OCI-LY7 (cell line): Measurements from ENCODE around the gene FAM186B. TPM values are rescaled to one million over a fixed set of nuclear protein-coding genes. Genes with fewer than 3 reads are reported as not detected.
A peak's percentile ranks its signal among the peaks of the same experiment; 100 is the strongest.

ENCODE experiments used
- BruUV-seq: library from RNA; stranded (reverse); fragments of 400-500 nt; replicated peaks from 2 replicates; lab custom pipeline; 2021; lab: Mats Ljungman, UMichigan
- CTCF ChIA-PET: fragments of 300-600 bp; sonication (Branson Sonifier 250); formaldehyde crosslinking; loops from one replicate; lab custom pipeline; 2022; ENCODE audit warnings: antibody characterized with exemption; ENCODE audit not compliant: unreplicated experiment; lab: Charles Lee
- POLR2A ChIA-PET: fragments of 300-600 bp; sonication (Branson Sonifier 250); formaldehyde crosslinking; loops from one replicate; lab custom pipeline; 2022; ENCODE audit warnings: antibody characterized with exemption; lab: Charles Lee
- DNase-seq: peaks from one replicate; pipeline ENCODE4 v3.0.0-alpha.2; 2015; ENCODE audit warnings: low spot score
- H2AFZ ChIP-seq: fragments of 200-600 bp; sonication (generic), shearing (Covaris generic); 2 replicates; pipeline ENCODE4 v1.6.1; 2014; ENCODE audit warnings: mild to moderate bottlenecking, antibody characterized with exemption, low read length, moderate library complexity
- H3K27ac ChIP-seq: fragments of 200-600 bp; sonication (generic); 2 replicates; pipeline ENCODE4 v1.5.1; 2014; ENCODE audit warnings: mixed run types, low read depth, mild to moderate bottlenecking, moderate library complexity, low read length, inconsistent platforms; ENCODE audit not compliant: poor library complexity, severe bottlenecking
- H3K36me3 ChIP-seq: fragments of 200-600 bp; sonication (generic); 2 replicates; pipeline ENCODE4 v1.6.1; 2014; ENCODE audit warnings: mild to moderate bottlenecking, antibody characterized with exemption, low read length, moderate library complexity, mixed read lengths; ENCODE audit not compliant: insufficient read depth
- H3K4me1 ChIP-seq: fragments of 200-600 bp; sonication (generic); 2 replicates; pipeline ENCODE4 v1.5.1; 2014; ENCODE audit warnings: mild to moderate bottlenecking, low read length; ENCODE audit not compliant: insufficient read depth, poor library complexity, severe bottlenecking
- H3K4me2 ChIP-seq: fragments of 200-600 bp; sonication (generic); 2 replicates; pipeline ENCODE4 v1.6.1; 2014; ENCODE audit warnings: mild to moderate bottlenecking, low read length
- H3K4me3 ChIP-seq: fragments of 200-600 bp; sonication (generic); 2 replicates; pipeline ENCODE4 v1.5.1; 2014; ENCODE audit warnings: mild to moderate bottlenecking, low read depth, low read length; ENCODE audit not compliant: poor library complexity, severe bottlenecking
- H3K79me2 ChIP-seq: fragments of 200-600 bp; sonication (generic); 2 replicates; pipeline ENCODE4 v1.6.1; 2016; ENCODE audit warnings: low read depth, mild to moderate bottlenecking, low read length, moderate library complexity, mixed read lengths; ENCODE audit not compliant: insufficient read depth
- H3K9me2 ChIP-seq: fragments of 200-600 bp; sonication (generic); 2 replicates; pipeline ENCODE4 v1.6.1; 2016; ENCODE audit warnings: mild to moderate bottlenecking, low read length, mixed read lengths; ENCODE audit not compliant: insufficient read depth
- H3K9me3 ChIP-seq: fragments of 200-600 bp; sonication (generic); 2 replicates; pipeline ENCODE4 v1.6.1; 2014; ENCODE audit warnings: mild to moderate bottlenecking, mixed run types, low read length, mixed read lengths
- H4K20me1 ChIP-seq: fragments of 200-600 bp; sonication (generic); 2 replicates; pipeline ENCODE4 v1.6.1; 2014; ENCODE audit warnings: mild to moderate bottlenecking, antibody characterized with exemption, low read length, moderate library complexity, mixed read lengths; ENCODE audit not compliant: insufficient read depth
- EZH2phosphoT487 ChIP-seq: fragments of 200-600 bp; sonication (generic); IDR thresholded peaks from 2 replicates; pipeline ENCODE4 v1.6.1; 2018; ENCODE audit warnings: low read depth, borderline replicate concordance, mild to moderate bottlenecking, mixed run types, antibody characterized with exemption, low read length, moderate library complexity, mixed read lengths
- intact Hi-C: fragments of 100-400 bp; cut with micrococcal nuclease; formaldehyde crosslinking; loops from one replicate; pipeline ENCODE4 v1.10.0; 2022; ENCODE audit not compliant: unreplicated experiment
- total RNA-seq, 2 experiments: library from RNA; depleted of rRNA in 1 of 2; stranded (reverse); fragments of >200 nt in 1 of 2; shearing (Covaris generic) in 1 of 2; gene quantifications; 2 replicates each; pipeline ENCODE4 v1.2.3, GENCODE V29; 2014 to 2022
- TF ChIP-seq, protein P1 (sequence below): fragments of 200-600 bp; sonication (generic); conservative IDR thresholded peaks from 2 replicates; pipeline ENCODE4 v1.5.1; 2014; ENCODE audit warnings: mild to moderate bottlenecking, antibody characterized with exemption, low read length, moderate library complexity, mixed read lengths

FAM186B gene
- total RNA-seq, 2 experiments from 2014 or later: 0.60 to 2.8 TPM

DNA sequence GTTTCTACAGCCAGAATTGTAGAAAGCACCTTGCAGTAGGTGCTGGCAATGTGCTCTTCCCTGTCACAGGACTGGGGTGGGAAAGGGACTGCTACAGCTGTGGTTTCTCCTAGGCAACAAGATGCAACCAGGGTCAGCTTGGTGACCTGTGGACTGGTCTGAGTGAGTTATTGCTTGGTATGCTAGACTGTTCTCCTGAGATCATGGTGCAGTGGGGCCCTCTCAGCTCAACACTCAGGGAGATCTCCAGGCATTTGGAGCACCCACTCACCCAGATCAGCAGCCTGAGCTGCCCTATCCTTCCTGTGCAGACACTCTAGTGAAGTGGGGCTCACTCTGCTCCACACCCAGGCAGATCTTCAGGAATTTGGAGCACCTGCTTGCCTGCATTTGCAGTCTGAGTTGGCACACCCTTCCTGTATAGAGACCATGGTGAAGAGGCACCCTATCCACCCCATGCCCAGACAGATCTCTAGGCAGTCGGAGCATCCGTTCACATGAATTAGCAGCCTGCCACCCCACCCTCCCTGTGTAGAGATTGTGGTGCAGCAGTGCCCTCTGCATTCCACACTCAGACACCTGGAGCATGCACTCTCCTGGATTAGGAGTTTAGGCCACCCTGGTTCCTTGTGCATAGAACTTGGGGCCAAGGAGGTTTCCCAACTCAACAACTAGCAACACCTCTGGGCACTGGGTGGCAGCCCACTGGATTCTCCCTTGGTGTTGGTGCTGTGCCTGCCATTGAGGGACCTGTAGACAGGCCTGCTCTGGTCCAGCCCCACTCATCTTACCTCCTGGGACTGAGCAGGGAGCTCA, 3.8 kb upstream of the FAM186B start:
- H3K4me3 ChIP-seq: no peak overlapping the region
- BruUV-seq: no TSS peak

DNA sequence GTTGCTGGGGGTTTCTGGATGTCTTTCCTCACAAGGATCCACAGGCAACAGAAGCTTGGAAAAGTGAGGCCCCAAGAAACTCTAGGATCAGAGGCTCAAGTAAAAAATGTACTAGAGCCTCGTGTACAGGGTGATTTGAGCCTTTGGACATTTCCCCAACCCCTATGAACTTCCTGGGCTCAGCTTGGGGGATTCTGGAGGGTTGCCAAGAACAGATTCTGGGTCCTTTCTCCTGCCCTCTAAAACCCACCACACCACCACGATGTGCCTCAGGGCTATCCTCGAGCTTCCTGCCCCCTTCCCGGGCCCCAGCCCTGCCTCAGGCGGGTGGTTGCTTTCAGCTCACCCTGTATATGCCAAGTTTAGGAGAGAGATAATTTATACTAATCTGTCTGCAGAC, 583 bp downstream of the FAM186B start:
- intact Hi-C loops: no loop called here
- Histone ChIP-seq H3K4me1 (peaks cover 10% of the 10 kb centered on the region), H3K79me2 (no peaks in the 10 kb centered on the region), H3K36me3 (no peaks in the 10 kb centered on the region), H3K9me3 (no peaks in the 10 kb centered on the region), H3K27ac (no peak overlapping the region), H3K9me2 (no peaks in the 10 kb centered on the region), H3K4me3 (no peak overlapping the region), H3K4me2 (0 out of 2 replicates have a peak overlapping the region, but pooled peaks have one; percentile 10), H2AFZ (no peak overlapping the region), H4K20me1 (no peaks in the 10 kb centered on the region)
- TF ChIP-seq, protein P1, sequence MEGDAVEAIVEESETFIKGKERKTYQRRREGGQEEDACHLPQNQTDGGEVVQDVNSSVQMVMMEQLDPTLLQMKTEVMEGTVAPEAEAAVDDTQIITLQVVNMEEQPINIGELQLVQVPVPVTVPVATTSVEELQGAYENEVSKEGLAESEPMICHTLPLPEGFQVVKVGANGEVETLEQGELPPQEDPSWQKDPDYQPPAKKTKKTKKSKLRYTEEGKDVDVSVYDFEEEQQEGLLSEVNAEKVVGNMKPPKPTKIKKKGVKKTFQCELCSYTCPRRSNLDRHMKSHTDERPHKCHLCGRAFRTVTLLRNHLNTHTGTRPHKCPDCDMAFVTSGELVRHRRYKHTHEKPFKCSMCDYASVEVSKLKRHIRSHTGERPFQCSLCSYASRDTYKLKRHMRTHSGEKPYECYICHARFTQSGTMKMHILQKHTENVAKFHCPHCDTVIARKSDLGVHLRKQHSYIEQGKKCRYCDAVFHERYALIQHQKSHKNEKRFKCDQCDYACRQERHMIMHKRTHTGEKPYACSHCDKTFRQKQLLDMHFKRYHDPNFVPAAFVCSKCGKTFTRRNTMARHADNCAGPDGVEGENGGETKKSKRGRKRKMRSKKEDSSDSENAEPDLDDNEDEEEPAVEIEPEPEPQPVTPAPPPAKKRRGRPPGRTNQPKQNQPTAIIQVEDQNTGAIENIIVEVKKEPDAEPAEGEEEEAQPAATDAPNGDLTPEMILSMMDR: no peak
- no peak for TF ChIP-seq EZH2phosphoT487
- no TSS peak for BruUV-seq
- ChIA-PET POLR2A (interaction anchor here (0.7 to 1.2 kb wide), 4 partner anchors 14 to 458 kb away, joined by 3 to 8 read pairs (median 4); no protein-coding TSS in a partner anchor), CTCF (no interaction called here)
- no peak for DNase-seq

More for the DNA sequence above, 3.8 kb upstream of the FAM186B start:
- no peaks in the 10 kb centered on the region for H4K20me1 ChIP-seq
- no peak overlapping the region for H3K27ac ChIP-seq
- no peak overlapping the region for H3K4me2 ChIP-seq
- intact Hi-C loops: no loop called here
- H3K36me3 ChIP-seq: no peaks in the 10 kb centered on the region
- ChIA-PET CTCF (no interaction called here), POLR2A (interaction anchor here (1.2 kb wide), 1 partner anchor 9 kb away, joined by 3 read pairs; no protein-coding TSS in a partner anchor)
- no peak for DNase-seq
- H3K9me2 ChIP-seq: no peaks in the 10 kb centered on the region
- no peaks in the 10 kb centered on the region for H3K9me3 ChIP-seq
- H3K4me1 ChIP-seq: peaks cover 10% of the 10 kb centered on the region
- TF ChIP-seq, protein P1: no peak
- no peak for TF ChIP-seq EZH2phosphoT487
- H3K79me2 ChIP-seq: no peaks in the 10 kb centered on the region
- no peak overlapping the region for H2AFZ ChIP-seq

DNA sequence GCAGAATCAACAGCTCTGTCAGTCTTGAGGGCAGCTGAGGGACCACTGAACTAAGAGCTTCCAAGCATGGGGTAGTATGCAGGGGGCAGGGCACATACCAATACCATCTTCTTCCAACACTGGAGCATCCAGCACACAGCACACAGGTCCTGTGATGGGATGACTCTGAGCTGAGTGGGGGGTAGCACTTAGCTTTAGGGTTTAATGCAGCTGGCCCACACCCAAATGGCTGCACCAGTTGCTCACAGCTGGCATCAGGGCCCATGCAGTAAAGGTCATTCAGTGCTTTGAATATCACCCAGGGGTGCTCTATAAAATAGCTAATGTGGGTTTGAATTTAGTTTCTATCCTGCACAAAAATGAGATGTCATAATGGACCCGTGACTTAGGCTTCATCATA, 1.7 kb downstream of the FAM186B start:
- Histone ChIP-seq H3K9me3 (no peaks in the 10 kb centered on the region), H3K27ac (no peak overlapping the region), H3K79me2 (no peaks in the 10 kb centered on the region), H3K4me1 (peaks cover 10% of the 10 kb centered on the region), H3K4me2 (no peak overlapping the region), H4K20me1 (no peaks in the 10 kb centered on the region), H3K9me2 (no peaks in the 10 kb centered on the region), H3K4me3 (no peak overlapping the region), H3K36me3 (no peaks in the 10 kb centered on the region), H2AFZ (no peak overlapping the region)
- no peak for DNase-seq
- TF ChIP-seq EZH2phosphoT487: no peak
- TF ChIP-seq, protein P1: no peak
- no TSS peak for BruUV-seq
- POLR2A ChIA-PET: interaction anchor here (1.6 kb wide), 1 partner anchor 9 kb away, joined by 4 read pairs; no protein-coding TSS in a partner anchor
- intact Hi-C loops: no loop called here
- CTCF ChIA-PET: no interaction called here
